H1 (cell line): Measurements from ENCODE around the gene FOSL2. TPM values are rescaled to one million over a fixed set of nuclear protein-coding genes. Genes with fewer than 3 reads are reported as not detected.

ENCODE experiments used
- CTCF ChIA-PET: fragments of 300-600 bp; sonication (Branson Sonifier 250); formaldehyde crosslinking; loops from one replicate; lab custom pipeline; 2021; ENCODE audit not compliant: partially characterized antibody; lab: Charles Lee
- POLR2A ChIA-PET: fragments of 300-600 bp; sonication (Branson Sonifier 250); formaldehyde crosslinking; loops from one replicate; lab custom pipeline; 2021; ENCODE audit warnings: inconsistent platforms; ENCODE audit not compliant: partially characterized antibody; lab: Charles Lee
- DNase-seq, 2 experiments: peaks; one replicate each; pipeline versions ENCODE4 v3.0.0 to v3.0.0-alpha.2; 2010 to 2022; ENCODE audit warnings: low spot score in 2 of 2, low read depth in 1 of 2, mixed read lengths in 1 of 2
- FAIRE-seq: peaks from 2 replicates; lab custom pipeline; 2011; peaks lifted over from hg19 to GRCh38; lab: Jason Lieb, UNC
- H2AFZ ChIP-seq: 2 replicates; pipeline ENCODE4 v1.8.1; 2012; ENCODE audit warnings: low read length, inconsistent platforms
- H2AK5ac ChIP-seq: 2 replicates; pipeline ENCODE4 v1.6.1; 2013; ENCODE audit warnings: low read depth, low read length
- H2BK120ac ChIP-seq: replicated peaks from 2 replicates; pipeline ENCODE3; 2013; ENCODE audit warnings: low read depth, low read length, inconsistent platforms
- H2BK12ac ChIP-seq: 2 replicates; pipeline ENCODE4 v1.6.1; 2013; ENCODE audit warnings: low read depth, low read length
- H2BK15ac ChIP-seq: 2 replicates; pipeline ENCODE4 v1.6.1; 2013; ENCODE audit warnings: low read length
- H2BK20ac ChIP-seq: 2 replicates; pipeline ENCODE4 v1.6.1; 2013; ENCODE audit warnings: low read length
- H2BK5ac ChIP-seq: 2 replicates; pipeline ENCODE4 v1.6.1; 2013; ENCODE audit warnings: low read depth, low read length
- H3K14ac ChIP-seq: 2 replicates; pipeline ENCODE4 v1.6.1; 2013; ENCODE audit warnings: inconsistent platforms; ENCODE audit not compliant: insufficient read length
- H3K18ac ChIP-seq: 2 replicates; pipeline ENCODE4 v1.6.1; 2013; ENCODE audit warnings: low read length; ENCODE audit errors: extremely low read depth
- H3K23ac ChIP-seq: 2 replicates; pipeline ENCODE4 v1.6.1; 2013; ENCODE audit warnings: inconsistent platforms; ENCODE audit not compliant: insufficient read length
- H3K23me2 ChIP-seq: 2 replicates; pipeline ENCODE4 v1.6.1; 2013; ENCODE audit warnings: low read depth, low read length
- H3K27ac ChIP-seq: 2 replicates; pipeline ENCODE4 v1.6.1; 2011; ENCODE audit warnings: low read depth, low read length, inconsistent platforms
- H3K27me3 ChIP-seq, 4 experiments: replicated peaks in 1 of 4; 1 replicate in 1 of 4; 2 replicates in 3 of 4; pipeline versions ENCODE4 v1.6.1 to v1.8.1; 2011 to 2013; ENCODE audit warnings: low read length in 3 of 4, mild to moderate bottlenecking in 3 of 4, inconsistent platforms in 2 of 4, mixed read lengths in 2 of 4, moderate library complexity in 1 of 4; ENCODE audit not compliant: control insufficient read depth in 3 of 4, insufficient read depth in 3 of 4; ENCODE audit errors: extremely low read depth in 1 of 4
- H3K36me3 ChIP-seq, 4 experiments: 2 replicates each; pipeline versions ENCODE4 v1.6.1 to v1.8.1; 2011 to 2013; ENCODE audit warnings: mild to moderate bottlenecking in 4 of 4, low read length in 3 of 4, moderate library complexity in 2 of 4, control low read depth in 1 of 4, inconsistent platforms in 1 of 4; ENCODE audit not compliant: insufficient read depth in 4 of 4, control insufficient read depth in 2 of 4
- H3K4ac ChIP-seq: replicated peaks from 2 replicates; pipeline ENCODE3; 2013; ENCODE audit warnings: low read length, low read depth, mixed read lengths, inconsistent platforms; ENCODE audit not compliant: insufficient read length
- H3K4me1 ChIP-seq, 4 experiments: replicated peaks in 1 of 4; 1 replicate in 1 of 4; 2 replicates in 3 of 4; pipeline versions ENCODE4 v1.6.1 to v1.8.1; 2011 to 2013; ENCODE audit warnings: low read length in 3 of 4, inconsistent platforms in 2 of 4, mixed read lengths in 1 of 4; ENCODE audit not compliant: insufficient read depth in 4 of 4, control insufficient read depth in 3 of 4
- H3K4me2 ChIP-seq, 2 experiments: 2 replicates each; pipeline versions ENCODE4 v1.6.1 to v1.8.1; 2011 to 2013; ENCODE audit warnings: low read depth in 2 of 2, low read length in 2 of 2, control low read depth in 1 of 2, inconsistent platforms in 1 of 2, mild to moderate bottlenecking in 1 of 2; ENCODE audit not compliant: insufficient read depth in 1 of 2
- H3K4me3 ChIP-seq, 4 experiments: fragments of 200-600, 300-600 bp in 1 of 4; sonication (generic), shearing (Covaris generic), sonication (Bioruptor Twin) in 1 of 4; 2 replicates each; pipeline versions ENCODE4 v1.5.1 to v1.8.1; 2011 to 2016; ENCODE audit warnings: low read length in 4 of 4, low read depth in 3 of 4, control low read depth in 2 of 4, inconsistent platforms in 2 of 4, mild to moderate bottlenecking in 2 of 4, mixed read lengths in 1 of 4, moderate library complexity in 1 of 4; ENCODE audit not compliant: insufficient read depth in 2 of 4; ENCODE audit errors: extremely low read depth in 1 of 4
- H3K56ac ChIP-seq: replicated peaks from 2 replicates; pipeline ENCODE3; 2013; ENCODE audit warnings: low read depth, mild to moderate bottlenecking, mixed read lengths, low read length, inconsistent platforms; ENCODE audit not compliant: insufficient read length
- H3K79me1 ChIP-seq: 2 replicates; pipeline ENCODE4 v1.6.1; 2013; ENCODE audit warnings: low read depth, low read length, control low read depth
- H3K79me2 ChIP-seq, 2 experiments: 2 replicates each; pipeline versions ENCODE4 v1.6.1 to v1.8.1; 2012 to 2013; ENCODE audit warnings: low read length in 2 of 2, mild to moderate bottlenecking in 2 of 2, inconsistent platforms in 1 of 2; ENCODE audit not compliant: insufficient read depth in 2 of 2, control insufficient read depth in 1 of 2
- H3K9ac ChIP-seq, 4 experiments: replicated peaks in 1 of 4; 1 replicate in 1 of 4; 2 replicates in 3 of 4; pipeline versions ENCODE4 v1.6.1 to v1.8.1; 2011 to 2013; ENCODE audit warnings: low read depth in 3 of 4, low read length in 3 of 4, control low read depth in 2 of 4, mild to moderate bottlenecking in 2 of 4, moderate library complexity in 2 of 4, inconsistent platforms in 1 of 4; ENCODE audit errors: extremely low read depth in 1 of 4
- H3K9me3 ChIP-seq, 2 experiments: 2 replicates each; pipeline versions ENCODE4 v1.6.1 to v1.8.1; 2012 to 2013; ENCODE audit warnings: mild to moderate bottlenecking in 2 of 2, moderate library complexity in 2 of 2, control low read depth in 1 of 2, inconsistent platforms in 1 of 2, low read depth in 1 of 2, low read length in 1 of 2, mixed read lengths in 1 of 2; ENCODE audit not compliant: insufficient read depth in 2 of 2
- H4K20me1 ChIP-seq, 2 experiments: replicated peaks in 1 of 2; 2 replicates each; pipeline versions ENCODE3 to v1.8.1; 2011 to 2013; ENCODE audit warnings: inconsistent platforms in 2 of 2, low read length in 2 of 2, mild to moderate bottlenecking in 1 of 2; ENCODE audit not compliant: insufficient read depth in 2 of 2, control insufficient read depth in 1 of 2
- H4K5ac ChIP-seq: 2 replicates; pipeline ENCODE4 v1.6.1; 2013; ENCODE audit warnings: low read length, low read depth, mixed read lengths, inconsistent platforms; ENCODE audit not compliant: insufficient read length
- H4K8ac ChIP-seq: 2 replicates; pipeline ENCODE4 v1.8.0; 2013; ENCODE audit warnings: mild to moderate bottlenecking, moderate library complexity, low read length, inconsistent platforms; ENCODE audit not compliant: insufficient read depth; ENCODE audit errors: extremely low read depth
- H4K91ac ChIP-seq: replicated peaks from 2 replicates; pipeline ENCODE3; 2013; ENCODE audit warnings: low read length, mixed read lengths, inconsistent platforms; ENCODE audit not compliant: insufficient read length
- CBX8 ChIP-seq: fragments of 300-800, 300-1000 bp; sonication (generic); IDR thresholded peaks from 2 replicates; pipeline ENCODE4 v1.7.1; 2016; ENCODE audit warnings: low read depth, low read length, borderline replicate concordance
- CTBP2 ChIP-seq: IDR thresholded peaks from 2 replicates; pipeline ENCODE4 v1.7.0; 2011; ENCODE audit warnings: borderline replicate concordance, mild to moderate bottlenecking, moderate library complexity, mixed read lengths, low read length; ENCODE audit not compliant: insufficient read depth, insufficient read length
- EZH2 ChIP-seq: fragments of 200-600 bp; sonication (generic); IDR thresholded peaks from 2 replicates; pipeline ENCODE4 v1.7.1; 2012; ENCODE audit warnings: low read depth, mild to moderate bottlenecking, moderate library complexity, low read length, inconsistent platforms; ENCODE audit not compliant: severe bottlenecking
- HDAC6 ChIP-seq: IDR thresholded peaks from one replicate; pipeline ENCODE4 v1.7.1; 2012; ENCODE audit warnings: low read depth, mild to moderate bottlenecking, inconsistent platforms, low read length, moderate library complexity
- JUN ChIP-seq: IDR thresholded peaks from 2 replicates; pipeline ENCODE4 v1.6.1; 2011; ENCODE audit warnings: low read depth, mild to moderate bottlenecking, improper control_type of control experiment, low read length
- TBP ChIP-seq: IDR thresholded peaks from 2 replicates; pipeline ENCODE4 v1.6.1; 2011; ENCODE audit warnings: low read depth, low read length, improper control_type of control experiment
- TEAD4 ChIP-seq: IDR thresholded peaks from 2 replicates; pipeline ENCODE4 v1.6.1; 2012; ENCODE audit warnings: low read depth, low read length, inconsistent platforms, mixed read lengths
- WGBS, 2 experiments: shearing (Covaris generic) in 1 of 2; methylation state at CpG; one replicate each; pipeline versions ENCODE4 v1.1.6 to v1.1.7; 2013 to 2015; ENCODE audit warnings: low lambda C conversion rate in 2 of 2, mixed read lengths in 2 of 2, inconsistent platforms in 1 of 2, low coverage in 1 of 2, missing lambda C conversion rate in 1 of 2; ENCODE audit not compliant: insufficient replicate concordance in 2 of 2, insufficient coverage in 1 of 2, insufficient read length in 1 of 2; ENCODE audit errors: extremely low coverage in 1 of 2, missing lambda C conversion rate in 1 of 2; 5-methylcytosine and 5-hydroxymethylcytosine counted together
- polyA plus RNA-seq, 7 experiments: library from polyadenylated mRNA; depleted of rRNA in 3 of 7; stranded (reverse) in 5 of 7; unstranded in 2 of 7; fragments of >200 nt in 5 of 7; fragments of 200-250 nt in 2 of 7; gene quantifications; 1 replicate in 5 of 7; 2 replicates in 1 of 7; 4 replicates in 1 of 7; pipeline versions ENCODE4 v1.2.1 to v1.2.3, GENCODE V29; 2011 to 2013; ENCODE audit warnings: missing spikeins in 2 of 7, mixed read lengths in 2 of 7
- total RNA-seq: library from RNA; stranded (reverse); fragmentation: NEBNext Ultra II Directional; extraction: Animal tissue kit (Norgen Biotek cat#: 25700); gene quantifications from 2 replicates; pipeline ENCODE4 v1.2.1, GENCODE V29; 2021

FOSL2 gene
- total and polyA plus RNA-seq, 2 of the 8 experiments (the other 6 are each of a cell fraction or from before 2014, with no cell fraction given) = 1.5 to 4.5 TPM

- H3K23ac ChIP-seq = no peak overlapping the region
- no peak overlapping the region for H3K9ac ChIP-seq
- no peaks in the 10 kb centered on the region for H3K79me2 ChIP-seq
- no peak for TF ChIP-seq JUN
- no peak for TF ChIP-seq HDAC6
- TF ChIP-seq CBX8 = no peak
- no peak for TF ChIP-seq EZH2
- no peak for TF ChIP-seq CTBP2
- TF ChIP-seq TBP = no peak
- TF ChIP-seq TEAD4 = no peak
- no peak overlapping the region for H3K14ac ChIP-seq
- no peak overlapping the region for H2BK120ac ChIP-seq
- no peak overlapping the region for H2AFZ ChIP-seq
- H3K9me3 ChIP-seq = 0 out of 4 replicates have a peak, but pooled peaks cover 0 to 3% of the 10 kb centered on the region in 2 experiments
- H3K23me2 ChIP-seq = no peaks in the 10 kb centered on the region; the same call in 1 of the 2 replicates
- no peak overlapping the region for H3K4me2 ChIP-seq
- no peak overlapping the region for H2BK12ac ChIP-seq
- H2BK15ac ChIP-seq = no peak overlapping the region
- no peak overlapping the region for H3K18ac ChIP-seq
- no peak overlapping the region for H4K8ac ChIP-seq
- no peaks in the 10 kb centered on the region for H3K36me3 ChIP-seq
- no peak for DNase-seq
- no peak for FAIRE-seq
- H3K4ac ChIP-seq = no peak overlapping the region
- no peak overlapping the region for H4K5ac ChIP-seq
- H3K79me1 ChIP-seq = no peaks in the 10 kb centered on the region
- H3K4me1 ChIP-seq = no peaks in the 10 kb centered on the region; a peak in 1 of 7 replicates
- H3K4me3 ChIP-seq = no peak overlapping the region
- CTCF ChIA-PET = interaction anchor here (0.6 to 1.1 kb wide), 3 partner anchors 149 to 709 kb away, joined by 3 read pairs; no protein-coding TSS in a partner anchor
- H4K20me1 ChIP-seq = peaks cover 0 to 1% of the 10 kb centered on the region in 2 experiments
- H2BK20ac ChIP-seq = no peak overlapping the region
- POLR2A ChIA-PET = interaction anchor here (1.5 kb wide), 1 partner anchor 693 kb away, joined by 3 read pairs; no protein-coding TSS in a partner anchor
- H4K91ac ChIP-seq = no peak overlapping the region
- no peaks in the 10 kb centered on the region for H3K27me3 ChIP-seq
- WGBS, 2 experiments = 79% methylated on average over 7 of the region's 7 CpGs; no CpG with 5 or more reads in 1 of the 2 experiments
- H2BK5ac ChIP-seq = no peak overlapping the region
- no peak overlapping the region for H3K27ac ChIP-seq
- no peak overlapping the region for H2AK5ac ChIP-seq
- no peak overlapping the region for H3K56ac ChIP-seq
These were observed 53.0 kb downstream of the FOSL2 start for GRCh38 chr2:28445448-28446258.
